HS-27A (cell line): ENCODE data around the gene CES5A.
"Not testable (repeated sequence)": the region's sequence is repeated elsewhere in the genome, so short reads cannot be mapped to it uniquely, and the experiment has no call there.

Experiments
- DNase-seq: peaks from one replicate; pipeline ENCODE4 v3.0.0-alpha.2; 2012; ENCODE audit warnings: low read depth, missing footprints

The CES5A gene

GRCh38 chr16:55829232-55829631 lies 45.9 kb downstream of the CES5A start:
- not testable (repeated sequence) for DNase-seq

- DNase-seq: no peak
Measured at GRCh38 chr16:55828680-55829079, 46.5 kb downstream of the CES5A start.

- DNase-seq: no peak
Measured at GRCh38 chr16:55825115-55825728, 50.0 kb downstream of the CES5A start.

GRCh38 chr16:55824473-55825000 lies 50.6 kb downstream of the CES5A start:
- DNase-seq: no peak

- DNase-seq: no peak
Measured at GRCh38 chr16:55822280-55822810, 52.8 kb downstream of the CES5A start.

- no peak for DNase-seq
Measured at GRCh38 chr16:55821210-55821609, 54.0 kb downstream of the CES5A start.

GRCh38 chr16:55820615-55821014 lies 54.6 kb downstream of the CES5A start:
- DNase-seq: no peak

GRCh38 chr16:55817236-55817912 lies 57.8 kb downstream of the CES5A start:
- no peak for DNase-seq

- not testable (repeated sequence) for DNase-seq
Measured at GRCh38 chr16:55816222-55816621, 59.0 kb downstream of the CES5A start.

- no peak for DNase-seq
Measured at GRCh38 chr16:55815320-55815719, 59.9 kb downstream of the CES5A start.

GRCh38 chr16:55814174-55814573 lies 61.0 kb downstream of the CES5A start:
- not testable (repeated sequence) for DNase-seq

- DNase-seq: not testable (repeated sequence)
Measured at GRCh38 chr16:55813730-55814129, 61.4 kb downstream of the CES5A start.

- DNase-seq: no peak
Measured at GRCh38 chr16:55812951-55813350, 62.2 kb downstream of the CES5A start.

GRCh38 chr16:55811811-55812210 lies 63.4 kb downstream of the CES5A start:
- no peak for DNase-seq

GRCh38 chr16:55810451-55810961 lies 64.7 kb downstream of the CES5A start:
- no peak for DNase-seq

GRCh38 chr16:55809851-55810250 lies 65.3 kb downstream of the CES5A start:
- no peak for DNase-seq

GRCh38 chr16:55809386-55809785 lies 65.8 kb downstream of the CES5A start:
- DNase-seq: no peak

- not testable (repeated sequence) for DNase-seq
Measured at GRCh38 chr16:55808286-55808685, 66.9 kb downstream of the CES5A start.

GRCh38 chr16:55805104-55805503 lies 70.1 kb downstream of the CES5A start:
- not testable (repeated sequence) for DNase-seq

- DNase-seq: not testable (repeated sequence)
Measured at GRCh38 chr16:55803681-55804080, 71.5 kb downstream of the CES5A start.
